Middle frontal gyrus (tissue), 1 donor: ENCODE measurements around the gene SLC25A33.

ENCODE experiments used
- DNase-seq: peaks from one replicate; pipeline ENCODE4 v3.0.0-alpha.2; 2015; ENCODE audit warnings: low spot score; ENCODE audit errors: extremely low spot score

Gene SLC25A33

DNA sequence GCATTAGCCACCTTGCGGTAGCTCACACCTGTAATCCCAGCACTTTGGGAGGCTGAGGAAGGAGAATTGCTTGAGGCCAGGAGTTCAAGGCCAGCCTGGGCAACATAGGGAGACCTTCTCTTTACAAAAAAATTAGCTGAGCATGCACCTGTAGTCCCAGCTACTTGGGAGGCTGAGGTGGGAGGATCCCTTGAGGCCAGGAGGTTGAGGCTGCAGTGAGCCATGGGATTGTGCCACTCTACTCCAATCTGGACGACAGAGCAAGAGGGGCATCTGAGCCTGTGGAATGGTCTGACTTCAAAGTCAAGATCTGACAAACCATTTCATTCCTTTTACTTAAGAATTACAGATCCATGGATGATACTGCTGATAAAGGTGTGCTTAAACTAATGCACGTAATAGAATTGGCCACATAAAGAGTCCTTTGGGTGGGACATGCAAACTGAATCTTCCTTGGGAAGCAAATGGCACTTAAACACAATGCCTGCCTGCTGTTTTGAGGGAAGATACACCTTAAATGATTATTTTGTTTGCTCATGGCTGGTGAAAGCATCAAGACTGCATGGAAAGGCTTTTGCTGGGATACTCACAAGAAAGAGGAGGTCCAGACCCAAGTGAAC lies 47.0 kb downstream of the SLC25A33 start:
- no peak for DNase-seq

DNA sequence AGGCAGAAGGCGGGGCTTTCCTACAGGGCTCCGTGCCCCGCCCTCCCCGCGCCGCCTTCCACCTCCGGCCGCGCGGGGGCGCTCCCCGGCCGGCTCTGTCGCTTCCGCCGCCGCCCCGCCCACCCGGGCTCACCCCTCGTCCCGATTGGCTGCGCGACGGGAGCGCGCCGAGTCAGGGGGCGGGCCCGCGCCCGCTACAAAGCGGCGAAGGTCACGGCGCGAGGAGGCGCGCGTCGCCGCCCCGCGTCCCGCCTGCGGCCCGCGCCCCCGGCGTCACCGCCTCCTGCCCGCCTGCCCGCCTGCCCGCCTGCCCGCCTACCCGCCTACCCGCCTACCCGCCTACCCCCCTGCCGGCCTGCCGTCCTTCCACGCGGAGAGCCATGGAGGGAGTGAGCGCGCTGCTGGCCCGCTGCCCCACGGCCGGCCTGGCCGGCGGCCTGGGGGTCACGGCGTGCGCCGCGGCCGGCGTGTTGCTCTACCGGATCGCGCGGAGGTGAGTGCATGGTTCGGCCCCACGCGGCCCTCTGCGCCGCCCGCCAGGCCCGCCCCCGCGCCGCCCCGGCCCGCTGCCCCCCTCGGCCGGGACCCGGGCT lies 49.4 kb downstream of the SLC25A33 start, which contains the start of gene TMEM201:
Gene TMEM201, plus strand, starts transcription at position 361 of the 593 bp plus-strand sequence. Its CDS starts 20 bp downstream, at position 381.
- peak; percentile 88 for DNase-seq

DNA sequence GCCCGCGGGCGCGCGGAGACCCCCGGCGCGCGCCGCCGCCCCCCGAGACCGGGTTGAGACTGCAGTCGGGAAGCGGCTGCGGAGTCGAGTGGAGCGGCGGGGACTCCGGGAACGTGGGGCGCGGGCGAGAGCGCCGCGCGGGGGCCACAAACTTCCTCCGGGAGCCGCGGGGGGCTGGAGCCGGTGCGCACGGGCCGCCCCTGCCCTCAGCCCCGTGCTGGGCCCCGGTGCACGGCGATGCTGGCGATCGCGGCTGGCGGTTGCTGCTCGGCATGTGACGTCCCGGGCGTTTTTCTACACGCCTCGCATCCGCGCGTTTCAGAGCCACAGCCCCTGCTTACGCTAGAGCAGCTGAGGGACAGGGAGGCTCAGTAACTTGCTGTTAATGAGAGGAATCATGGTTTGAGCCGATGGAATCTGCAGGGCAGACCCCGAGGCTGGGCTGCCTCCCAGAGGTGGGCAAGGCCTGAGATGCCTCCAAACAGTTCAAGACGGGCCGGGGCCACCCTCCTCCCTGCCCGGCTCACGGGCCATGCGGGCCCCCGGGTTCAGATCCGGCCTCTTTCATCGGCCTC lies 50.0 kb downstream of the SLC25A33 start:
- no peak for DNase-seq

DNA sequence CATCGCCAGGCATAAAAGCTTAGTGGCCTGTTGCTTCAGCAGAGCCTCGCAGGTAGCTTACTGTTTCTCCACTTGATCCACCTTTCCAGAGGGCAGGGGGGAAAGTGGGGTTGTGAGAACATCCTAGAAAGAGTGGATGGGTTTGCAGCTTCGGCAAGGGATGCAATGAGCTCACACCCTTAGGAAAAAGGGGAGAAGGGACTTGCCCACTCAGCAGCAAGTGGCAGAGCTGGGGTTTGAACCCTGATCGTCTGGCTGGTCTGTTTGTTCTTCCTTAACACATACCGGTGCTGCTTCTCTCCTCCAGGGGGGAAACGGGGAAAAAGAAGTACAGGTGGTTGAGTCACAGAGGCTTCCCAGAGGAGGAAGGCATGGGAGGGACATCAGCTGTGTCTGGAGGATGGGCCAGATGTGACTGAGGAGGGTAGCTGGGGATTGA lies 50.5 kb downstream of the SLC25A33 start:
- no peak for DNase-seq

DNA sequence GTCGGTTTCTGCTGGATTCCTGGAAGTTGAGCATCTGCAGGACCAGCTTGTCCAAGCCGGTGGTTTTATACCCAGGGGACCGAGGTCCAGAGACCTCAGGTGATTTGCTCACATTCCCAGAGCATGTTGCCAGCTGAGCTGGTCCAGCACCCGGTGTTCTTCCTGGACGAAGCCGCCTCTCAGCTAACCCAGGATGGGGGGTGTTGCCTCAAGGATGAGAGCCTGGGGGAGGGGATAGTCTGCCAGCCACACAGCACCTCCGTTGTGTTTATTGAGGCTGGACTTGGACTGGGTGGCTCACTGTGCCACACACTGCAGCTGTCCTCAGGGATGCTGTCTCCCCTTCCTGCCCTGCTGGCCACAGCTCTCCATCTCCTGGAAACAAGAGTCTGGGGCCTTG lies 50.9 kb downstream of the SLC25A33 start:
- DNase-seq = no peak

DNA sequence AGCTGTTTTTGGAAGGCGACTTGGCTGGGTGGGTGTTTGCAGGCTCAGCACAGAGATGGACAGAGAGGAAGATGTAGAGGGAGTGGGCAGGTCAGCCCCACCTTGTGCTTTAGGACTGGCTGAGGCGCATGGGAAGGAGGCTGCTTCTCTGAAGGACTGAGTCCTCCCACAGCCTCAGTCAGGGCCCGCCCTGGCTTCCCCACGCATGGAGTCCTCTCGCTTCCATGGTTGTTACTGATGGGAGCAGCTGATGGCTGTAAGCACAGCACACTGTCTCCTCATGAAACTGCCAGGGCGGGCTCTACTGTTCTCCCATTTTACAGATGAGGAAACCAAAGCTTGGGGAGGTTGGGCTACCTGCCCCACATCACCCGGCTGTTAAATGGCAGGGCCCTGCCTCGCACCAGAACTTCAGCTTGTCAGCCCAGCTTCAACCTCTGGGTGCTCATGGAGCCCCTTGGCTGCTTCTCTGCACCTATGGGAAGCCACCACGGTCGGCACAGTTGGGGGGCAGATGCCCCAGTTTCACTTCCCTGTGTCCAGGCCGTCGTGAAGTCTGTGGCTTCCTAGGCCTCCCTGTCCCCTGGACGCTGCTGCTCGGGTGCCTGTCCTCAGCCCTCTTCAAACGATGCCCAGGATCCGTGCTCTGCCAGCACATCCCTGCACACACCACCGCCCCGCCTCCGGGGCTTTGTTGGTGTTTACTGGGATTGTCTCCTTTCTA lies 51.8 kb downstream of the SLC25A33 start:
- DNase-seq = no peak

DNA sequence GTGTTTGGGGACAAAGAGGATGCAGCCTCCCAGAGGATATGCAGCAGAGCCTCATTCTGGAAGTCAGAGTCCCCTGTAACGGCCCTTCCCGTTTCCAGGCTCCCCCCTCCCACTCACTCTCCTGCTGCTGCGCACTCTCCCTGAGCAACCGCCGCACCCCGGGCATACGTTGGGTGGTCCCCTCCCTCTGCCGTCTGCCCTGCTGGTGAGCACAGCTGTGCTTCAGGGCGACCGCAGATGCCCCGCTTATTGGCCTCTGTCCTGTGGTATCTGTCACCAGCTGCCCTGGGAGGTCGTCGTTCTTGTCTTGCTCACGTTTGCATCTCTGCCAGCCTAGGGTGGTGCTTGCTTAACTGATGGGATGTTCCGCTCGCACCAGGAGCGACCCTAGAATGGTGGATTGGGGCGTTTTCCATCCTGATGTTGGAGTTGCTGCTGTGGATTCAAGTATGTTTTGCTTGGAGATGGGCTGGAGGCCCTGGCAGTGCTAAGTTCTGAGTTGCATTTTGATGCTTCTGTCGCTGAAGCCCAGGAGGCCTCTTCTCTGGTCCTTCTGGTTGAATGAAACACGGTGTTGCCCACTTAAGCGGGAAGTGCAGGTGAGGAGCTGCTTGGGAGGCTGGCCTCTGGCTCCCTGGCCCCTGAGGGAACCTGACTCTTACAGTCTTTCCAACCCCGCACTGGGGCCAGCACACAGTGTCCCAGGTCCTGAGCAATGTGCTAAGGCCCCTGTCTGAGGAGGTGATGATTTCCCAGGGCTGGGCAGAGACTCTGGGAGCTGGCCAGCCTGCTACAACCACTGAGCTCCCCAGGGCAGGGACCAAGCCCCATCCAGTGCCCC lies 52.6 kb downstream of the SLC25A33 start:
- no peak for DNase-seq

DNA sequence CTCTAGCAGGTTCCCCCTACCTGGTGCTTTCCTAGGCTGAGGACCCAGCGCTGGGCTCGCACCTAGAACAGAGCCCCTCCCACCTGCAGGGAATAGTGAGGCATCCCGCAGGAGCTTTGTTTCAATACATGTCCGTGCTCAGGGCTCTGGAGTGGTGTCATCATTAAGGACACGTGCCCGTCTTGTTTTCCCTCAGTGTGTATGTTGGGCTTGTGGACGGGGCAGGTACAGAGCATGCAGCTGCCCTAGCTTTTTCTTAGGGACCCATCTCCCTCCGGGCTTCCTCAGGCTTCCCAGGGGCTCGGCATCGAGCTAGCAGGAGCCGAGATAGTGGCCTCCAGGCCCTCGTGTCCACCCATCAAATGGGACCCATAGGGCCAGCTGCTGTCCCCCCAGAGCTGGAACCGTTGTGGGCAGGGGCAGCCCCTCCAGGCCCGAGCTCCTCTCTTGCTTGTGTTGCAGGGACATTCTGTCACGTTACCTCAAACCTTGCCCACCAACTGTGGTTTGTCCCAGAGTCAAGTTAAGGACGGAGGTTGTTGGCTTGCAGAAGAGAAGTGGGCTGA lies 53.3 kb downstream of the SLC25A33 start:
- no peak for DNase-seq

DNA sequence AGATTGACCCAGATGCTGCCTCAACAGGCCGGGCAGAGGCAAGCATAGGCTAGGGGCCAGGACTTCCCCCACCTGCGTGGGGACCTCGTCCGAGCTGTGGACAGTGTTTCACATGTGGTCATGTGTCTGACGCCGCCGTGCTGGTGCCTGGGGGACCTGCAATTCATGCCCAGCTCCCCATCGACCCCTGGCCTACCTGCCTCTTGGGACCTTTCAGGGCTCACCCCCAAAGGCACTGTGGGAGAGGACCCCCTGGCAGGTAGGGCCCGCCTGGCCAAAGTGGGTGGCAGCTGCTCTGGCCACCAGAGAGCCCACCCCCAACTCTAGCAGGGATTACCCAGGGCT lies 53.9 kb downstream of the SLC25A33 start:
- no peak for DNase-seq

DNA sequence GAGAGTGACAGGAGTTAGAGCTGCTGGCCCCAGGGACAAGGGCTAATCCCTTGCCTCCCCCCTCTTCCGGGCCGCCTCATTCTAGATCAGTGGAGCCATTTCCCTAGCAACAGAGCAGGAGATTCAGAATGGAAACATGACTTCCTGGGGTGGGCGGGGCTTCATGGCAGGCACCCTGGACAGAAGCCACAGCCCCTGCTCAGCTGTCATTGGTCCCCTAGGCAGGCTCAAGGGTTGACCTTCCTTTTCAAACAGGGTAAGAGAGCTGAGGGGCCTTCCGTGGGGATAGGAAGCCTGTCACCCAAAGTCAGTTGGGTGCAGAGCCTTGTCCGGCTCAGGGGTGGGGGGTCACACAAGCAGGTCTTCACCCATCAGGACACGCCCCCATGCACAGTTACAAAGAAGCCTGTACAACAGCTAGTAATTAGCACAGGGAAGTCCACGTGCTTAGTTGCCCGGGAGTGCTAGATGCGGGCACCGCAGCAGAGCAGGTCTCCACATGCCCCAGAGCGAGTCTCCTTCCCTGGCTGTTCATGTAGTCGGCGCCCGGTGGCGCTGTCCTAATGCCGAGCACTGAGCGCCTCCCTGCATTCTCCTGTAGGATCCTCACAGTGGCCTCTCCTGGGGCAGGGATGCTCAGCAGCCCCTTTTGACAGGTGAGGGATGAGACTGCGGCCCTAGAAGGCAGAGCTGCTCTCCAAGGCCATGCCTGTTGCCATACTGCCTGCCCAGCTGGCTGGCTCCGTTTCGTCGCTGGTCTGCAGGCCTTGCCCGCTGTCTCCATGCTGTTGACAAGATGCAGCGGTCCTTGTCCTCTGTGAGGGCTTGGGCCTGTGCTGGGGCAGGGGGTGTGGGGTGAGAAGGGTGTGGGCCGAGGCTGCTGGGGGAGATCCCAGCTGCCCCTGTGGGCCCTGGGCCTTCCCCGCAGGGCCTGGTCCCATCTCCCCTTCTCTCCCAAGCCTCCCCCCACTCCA lies 54.5 kb downstream of the SLC25A33 start:
- no peak for DNase-seq

DNA sequence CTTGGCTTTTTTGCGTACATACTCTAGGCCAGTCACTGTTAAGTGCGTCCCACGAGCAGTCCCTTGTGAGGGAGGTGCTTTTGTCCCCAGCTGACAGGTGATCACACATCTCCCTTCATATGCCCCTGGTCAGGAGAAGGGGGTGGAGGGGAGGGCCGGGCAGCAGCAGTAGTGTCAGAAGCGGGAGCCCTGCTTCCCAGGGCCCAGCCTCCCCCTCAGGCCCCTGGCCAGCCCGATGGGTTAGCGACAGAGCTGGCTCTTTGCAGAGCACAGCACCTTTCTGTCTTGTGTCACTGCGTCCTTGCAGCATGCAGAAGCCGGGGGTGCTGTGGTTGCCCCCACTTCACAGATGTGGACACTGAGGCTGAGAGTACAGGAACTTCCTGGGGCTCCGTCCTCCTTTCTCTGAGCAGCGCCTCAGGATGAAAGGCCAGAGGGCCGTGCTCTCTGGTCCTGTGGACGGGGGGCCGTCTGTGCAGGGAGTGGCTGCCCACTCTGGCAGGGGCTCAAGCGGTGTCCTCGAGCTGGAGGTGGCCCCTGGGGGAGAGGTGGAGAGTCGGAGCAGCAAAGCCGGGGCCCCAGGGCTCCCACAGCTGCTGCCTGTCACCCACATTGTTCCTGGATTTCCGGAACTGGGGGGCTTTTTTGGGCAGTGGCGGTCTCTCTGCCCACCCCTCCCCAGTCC lies 55.3 kb downstream of the SLC25A33 start:
- no peak for DNase-seq

DNA sequence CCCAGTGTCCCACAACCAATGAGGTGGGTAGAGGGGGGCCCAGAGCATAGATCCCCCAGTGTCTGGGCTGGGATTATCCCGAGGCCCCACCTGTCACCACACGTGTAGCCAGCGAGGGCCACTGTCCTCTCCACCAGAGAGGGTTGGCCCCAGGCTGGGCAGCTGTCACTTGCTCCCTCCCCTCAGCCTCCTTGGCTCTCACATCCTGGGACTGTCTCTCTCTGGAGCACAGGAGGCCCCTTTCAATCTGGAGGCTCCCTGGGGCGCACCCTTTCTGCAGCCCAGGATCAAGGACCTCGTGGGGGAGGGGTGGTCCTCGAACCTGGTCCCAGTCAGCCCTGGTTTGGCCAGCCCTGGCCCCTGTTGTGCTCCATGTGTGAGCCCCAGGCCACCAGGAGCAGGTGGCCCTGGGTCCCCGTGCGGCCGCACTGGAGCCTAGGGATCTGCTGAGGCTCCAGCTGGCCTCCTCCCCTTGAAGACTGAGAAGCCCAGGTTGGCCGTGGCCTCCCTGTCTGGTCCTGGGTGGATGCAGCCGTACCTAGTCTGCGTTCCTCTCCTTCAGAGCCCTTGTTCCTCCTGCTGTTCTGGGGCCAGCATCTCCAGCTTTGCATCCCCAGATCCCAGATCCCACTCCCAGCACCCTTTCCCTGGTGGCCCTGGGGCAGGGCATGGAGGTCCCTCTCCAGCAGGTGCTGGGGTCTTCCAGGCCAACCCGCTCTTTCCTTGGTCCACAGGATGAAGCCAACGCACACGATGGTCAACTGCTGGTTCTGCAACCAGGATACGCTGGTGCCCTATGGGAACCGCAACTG lies 56.1 kb downstream of the SLC25A33 start:
- no peak for DNase-seq

DNA sequence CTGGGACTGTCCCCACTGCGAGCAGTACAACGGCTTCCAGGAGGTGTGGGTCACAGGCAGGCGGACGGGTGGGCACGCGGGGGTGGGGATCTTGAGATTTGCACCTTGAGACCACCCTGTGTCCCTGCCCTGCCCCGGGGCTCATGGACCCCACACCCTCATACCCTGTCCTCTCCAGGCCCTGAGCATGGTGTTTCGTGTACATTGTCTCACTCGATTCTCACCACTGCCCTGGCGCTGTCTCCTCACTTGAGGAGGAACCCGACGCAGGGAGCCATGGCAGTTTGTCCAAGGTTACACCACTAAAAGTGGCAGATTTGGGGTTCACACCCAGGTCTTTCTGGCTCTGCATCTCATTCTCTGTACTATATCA lies 56.7 kb downstream of the SLC25A33 start:
- DNase-seq = no peak

DNA sequence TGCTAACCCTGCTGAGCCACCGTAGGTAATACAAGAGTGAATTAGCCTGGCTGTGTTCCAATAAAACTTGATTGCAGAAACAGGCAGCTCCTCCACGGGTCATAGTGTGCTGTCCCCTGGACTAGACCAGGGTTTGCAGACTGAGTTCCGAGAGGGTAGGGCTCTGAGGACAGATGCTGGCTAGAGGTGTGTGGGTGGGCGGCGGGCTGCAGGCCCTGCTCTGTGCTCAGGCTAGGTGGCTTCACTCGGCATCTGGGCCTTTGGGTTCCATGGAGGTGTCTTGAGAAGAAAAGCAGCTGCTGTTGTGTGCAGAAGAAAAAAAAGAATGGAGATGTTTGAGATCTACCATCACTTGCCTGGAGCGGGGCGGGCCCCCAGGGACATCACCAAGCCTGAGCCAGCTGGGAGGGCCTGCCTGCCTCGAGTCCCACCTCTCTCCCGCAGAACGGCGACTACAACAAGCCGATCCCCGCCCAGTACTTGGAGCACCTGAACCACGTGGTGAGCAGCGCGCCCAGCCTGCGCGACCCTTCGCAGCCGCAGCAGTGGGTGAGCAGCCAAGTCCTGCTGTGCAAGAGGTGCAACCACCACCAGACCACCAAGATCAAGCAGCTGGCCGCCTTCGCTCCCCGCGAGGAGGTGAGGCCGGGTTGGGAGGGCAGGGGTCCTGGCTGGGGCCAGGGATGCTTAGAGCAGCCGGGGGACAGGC lies 57.3 kb downstream of the SLC25A33 start:
- DNase-seq = no peak

DNA sequence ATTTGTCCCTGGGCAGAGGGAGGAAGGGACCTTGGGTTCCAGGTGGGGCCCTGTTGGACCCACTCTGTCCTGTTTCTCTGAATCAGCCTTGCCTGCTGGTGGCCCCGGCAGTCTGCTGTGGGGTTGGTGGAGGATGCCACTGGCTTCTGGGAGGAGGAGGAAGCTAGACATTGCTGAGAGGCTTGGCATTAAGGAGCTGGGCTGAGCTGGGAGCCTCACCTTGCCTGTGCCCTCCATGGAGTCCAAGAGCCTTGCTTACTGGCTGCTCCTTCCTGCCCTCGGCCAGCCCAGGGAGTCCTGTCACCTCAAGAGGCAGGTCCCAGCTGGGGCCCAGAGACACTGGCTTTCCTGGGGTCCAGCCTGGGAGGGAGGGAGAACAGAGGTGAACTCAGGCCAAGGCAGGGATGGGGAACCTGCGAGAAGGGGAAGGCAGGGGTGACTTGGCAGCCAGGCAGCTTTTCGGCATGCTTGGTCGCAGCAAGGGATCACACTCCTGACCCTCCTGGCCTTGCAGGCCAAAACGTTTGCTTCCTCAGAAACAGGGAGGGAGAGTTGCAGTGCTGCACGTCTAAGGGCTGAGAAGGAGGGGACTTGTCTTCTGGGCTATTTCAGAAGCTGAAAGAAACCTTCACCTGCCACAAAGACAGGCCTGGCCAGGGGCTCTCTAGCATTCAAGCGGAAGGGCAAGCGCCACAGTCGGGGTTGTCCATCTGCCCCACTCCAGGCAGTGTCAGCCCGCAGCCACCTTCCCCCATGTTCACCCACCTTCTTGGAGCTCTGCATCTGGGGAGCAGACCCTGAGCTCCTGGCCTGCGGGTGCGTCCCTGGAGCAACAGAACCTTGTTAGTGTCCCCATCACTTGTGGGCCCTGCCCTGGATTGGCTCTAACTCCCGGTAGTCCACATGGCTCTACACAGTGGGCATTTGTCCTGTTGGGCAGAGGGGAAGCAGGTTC lies 58.4 kb downstream of the SLC25A33 start:
- no peak for DNase-seq

DNA sequence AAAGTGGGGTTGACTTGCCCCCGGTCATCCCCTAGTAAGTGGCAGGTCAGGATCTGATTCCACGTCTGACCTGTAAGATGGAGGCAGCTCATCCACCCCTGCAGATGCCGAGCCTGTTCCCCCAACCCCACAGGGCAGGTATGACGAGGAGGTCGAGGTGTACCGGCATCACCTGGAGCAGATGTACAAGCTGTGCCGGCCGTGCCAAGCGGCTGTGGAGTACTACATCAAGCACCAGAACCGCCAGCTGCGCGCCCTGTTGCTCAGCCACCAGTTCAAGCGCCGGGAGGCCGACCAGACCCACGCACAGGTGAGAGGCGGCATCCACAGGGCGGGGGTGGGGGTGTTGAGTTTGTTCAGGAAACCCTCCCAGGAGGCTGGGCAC lies 59.0 kb downstream of the SLC25A33 start:
- DNase-seq = no peak

DNA sequence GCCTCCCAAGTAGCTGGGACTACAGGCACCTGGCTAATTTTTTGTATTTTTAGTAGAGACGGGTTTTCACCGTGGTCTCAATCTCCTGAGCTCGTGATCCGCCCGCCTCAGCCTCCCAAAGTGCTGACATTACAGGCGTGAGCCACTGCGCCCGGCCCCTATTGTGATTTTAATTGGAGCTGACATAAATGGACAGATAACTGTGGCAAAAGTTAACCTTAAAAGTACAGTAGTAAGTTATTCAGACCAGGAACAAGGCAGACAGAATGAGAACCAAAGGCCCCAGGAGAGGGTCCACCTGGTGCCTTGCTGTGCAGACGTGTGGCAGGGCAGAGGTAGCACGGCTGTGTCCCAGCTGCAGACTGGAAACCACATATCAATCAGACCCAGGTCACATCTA lies 60.5 kb downstream of the SLC25A33 start:
- no peak for DNase-seq
